ENCODE measurements around the gene RFX1.

DNA sequence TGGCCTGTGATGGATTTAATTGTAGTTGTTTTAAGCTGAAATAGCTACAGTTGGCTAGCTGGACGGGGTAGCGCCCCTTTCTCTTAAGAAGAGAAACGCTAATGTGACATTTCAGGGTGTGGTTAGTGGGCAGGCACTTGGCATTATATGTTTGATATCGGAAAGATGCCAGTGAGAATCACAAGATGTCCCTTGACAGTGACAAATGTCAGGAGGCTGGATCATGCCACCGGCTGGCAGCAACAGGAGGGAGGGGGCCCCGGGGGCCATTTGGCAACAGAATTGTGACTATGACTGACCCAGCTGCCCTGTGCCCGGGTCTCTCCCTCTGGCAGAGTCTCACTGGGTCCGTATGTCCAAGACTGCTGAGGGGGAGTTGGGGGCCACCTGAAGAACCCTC lies 49.1 kb downstream of the RFX1 start:
- TF ChIP-seq, protein P1, sequence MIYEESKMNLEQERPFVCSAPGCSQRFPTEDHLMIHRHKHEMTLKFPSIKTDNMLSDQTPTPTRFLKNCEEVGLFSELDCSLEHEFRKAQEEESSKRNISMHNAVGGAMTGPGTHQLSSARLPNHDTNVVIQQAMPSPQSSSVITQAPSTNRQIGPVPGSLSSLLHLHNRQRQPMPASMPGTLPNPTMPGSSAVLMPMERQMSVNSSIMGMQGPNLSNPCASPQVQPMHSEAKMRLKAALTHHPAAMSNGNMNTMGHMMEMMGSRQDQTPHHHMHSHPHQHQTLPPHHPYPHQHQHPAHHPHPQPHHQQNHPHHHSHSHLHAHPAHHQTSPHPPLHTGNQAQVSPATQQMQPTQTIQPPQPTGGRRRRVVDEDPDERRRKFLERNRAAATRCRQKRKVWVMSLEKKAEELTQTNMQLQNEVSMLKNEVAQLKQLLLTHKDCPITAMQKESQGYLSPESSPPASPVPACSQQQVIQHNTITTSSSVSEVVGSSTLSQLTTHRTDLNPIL (CRISPR knock-in tag; IDR thresholded peaks at IDR 0.05; ENCODE audit: low read depth), result no peak
- TF ChIP-seq GLIS3 (CRISPR knock-in tag; IDR thresholded peaks at IDR 0.05) (no peak), OSR1 (CRISPR knock-in tag; IDR thresholded peaks at IDR 0.05) (no peak), ZFP30 (CRISPR knock-in tag; IDR thresholded peaks at IDR 0.05) (no peak)
- TF ChIP-seq, protein P2, sequence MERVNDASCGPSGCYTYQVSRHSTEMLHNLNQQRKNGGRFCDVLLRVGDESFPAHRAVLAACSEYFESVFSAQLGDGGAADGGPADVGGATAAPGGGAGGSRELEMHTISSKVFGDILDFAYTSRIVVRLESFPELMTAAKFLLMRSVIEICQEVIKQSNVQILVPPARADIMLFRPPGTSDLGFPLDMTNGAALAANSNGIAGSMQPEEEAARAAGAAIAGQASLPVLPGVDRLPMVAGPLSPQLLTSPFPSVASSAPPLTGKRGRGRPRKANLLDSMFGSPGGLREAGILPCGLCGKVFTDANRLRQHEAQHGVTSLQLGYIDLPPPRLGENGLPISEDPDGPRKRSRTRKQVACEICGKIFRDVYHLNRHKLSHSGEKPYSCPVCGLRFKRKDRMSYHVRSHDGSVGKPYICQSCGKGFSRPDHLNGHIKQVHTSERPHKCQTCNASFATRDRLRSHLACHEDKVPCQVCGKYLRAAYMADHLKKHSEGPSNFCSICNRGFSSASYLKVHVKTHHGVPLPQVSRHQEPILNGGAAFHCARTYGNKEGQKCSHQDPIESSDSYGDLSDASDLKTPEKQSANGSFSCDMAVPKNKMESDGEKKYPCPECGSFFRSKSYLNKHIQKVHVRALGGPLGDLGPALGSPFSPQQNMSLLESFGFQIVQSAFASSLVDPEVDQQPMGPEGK (CRISPR knock-in tag; IDR thresholded peaks at IDR 0.05; ENCODE audit: borderline replicate concordance), result no peak

Data from SK-N-SH treated with all-trans-retinoic acid at 6 μM for 48 hours (cell line).